Fibroblast of pulmonary artery (primary cell): ENCODE results near the gene NANOS3.
A peak's percentile ranks its signal among the peaks of the same experiment; 100 is the strongest.

Experiments
- DNase-seq: peaks from one replicate; pipeline ENCODE4 v3.0.0-alpha.2; 2010; ENCODE audit warnings: low read depth
- H3K4me3 ChIP-seq: replicated peaks from 2 replicates; pipeline ENCODE4 v1.5.1; 2011; ENCODE audit warnings: low read depth, mild to moderate bottlenecking, control low read depth, low read length, moderate library complexity
- TF ChIP-seq, protein P1 (sequence below): IDR thresholded peaks from 2 replicates; pipeline ENCODE4 v1.5.1; 2011; ENCODE audit warnings: mild to moderate bottlenecking, control low read depth, low read length, inconsistent platforms; ENCODE audit errors: missing control alignments

NANOS3 gene

DNA sequence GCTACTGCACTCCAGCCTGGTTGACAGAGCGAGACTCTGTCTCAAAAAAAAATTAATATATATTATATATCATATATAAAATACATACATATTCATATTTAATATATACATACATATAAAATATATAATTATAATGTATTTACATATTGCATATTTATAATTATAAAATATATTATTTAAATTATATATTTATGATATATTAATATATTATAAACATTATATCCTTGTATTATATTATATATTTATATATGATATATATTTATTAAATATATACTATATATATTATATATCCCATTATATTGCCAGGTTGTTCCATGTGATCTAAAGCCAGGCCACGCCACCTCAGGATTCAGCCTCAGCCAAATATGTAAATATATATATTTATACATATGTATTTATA is 19.3 kb downstream of the NANOS3 start:
- no peak for DNase-seq
- TF ChIP-seq, protein P1, sequence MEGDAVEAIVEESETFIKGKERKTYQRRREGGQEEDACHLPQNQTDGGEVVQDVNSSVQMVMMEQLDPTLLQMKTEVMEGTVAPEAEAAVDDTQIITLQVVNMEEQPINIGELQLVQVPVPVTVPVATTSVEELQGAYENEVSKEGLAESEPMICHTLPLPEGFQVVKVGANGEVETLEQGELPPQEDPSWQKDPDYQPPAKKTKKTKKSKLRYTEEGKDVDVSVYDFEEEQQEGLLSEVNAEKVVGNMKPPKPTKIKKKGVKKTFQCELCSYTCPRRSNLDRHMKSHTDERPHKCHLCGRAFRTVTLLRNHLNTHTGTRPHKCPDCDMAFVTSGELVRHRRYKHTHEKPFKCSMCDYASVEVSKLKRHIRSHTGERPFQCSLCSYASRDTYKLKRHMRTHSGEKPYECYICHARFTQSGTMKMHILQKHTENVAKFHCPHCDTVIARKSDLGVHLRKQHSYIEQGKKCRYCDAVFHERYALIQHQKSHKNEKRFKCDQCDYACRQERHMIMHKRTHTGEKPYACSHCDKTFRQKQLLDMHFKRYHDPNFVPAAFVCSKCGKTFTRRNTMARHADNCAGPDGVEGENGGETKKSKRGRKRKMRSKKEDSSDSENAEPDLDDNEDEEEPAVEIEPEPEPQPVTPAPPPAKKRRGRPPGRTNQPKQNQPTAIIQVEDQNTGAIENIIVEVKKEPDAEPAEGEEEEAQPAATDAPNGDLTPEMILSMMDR = no peak
- H3K4me3 ChIP-seq = no peak overlapping the region

DNA sequence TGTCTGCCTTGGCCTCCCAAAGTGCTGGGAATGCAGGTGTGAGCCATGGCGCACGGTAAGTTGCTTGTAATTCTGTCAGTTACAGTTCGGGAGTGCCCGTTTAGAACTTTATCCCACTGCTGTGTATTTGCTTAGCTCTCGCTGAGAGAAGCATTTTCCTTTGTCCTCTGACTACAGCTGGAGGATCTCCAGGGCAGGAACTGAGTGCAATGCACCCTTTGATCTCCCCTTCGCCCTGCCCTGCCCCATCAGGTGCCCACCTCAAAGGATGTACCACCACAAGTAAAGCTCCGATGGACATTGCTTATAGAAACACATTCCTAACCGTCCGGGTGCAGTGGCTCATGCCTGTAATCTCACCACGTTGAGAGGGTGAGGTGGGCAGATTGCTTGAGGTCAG is 22.5 kb downstream of the NANOS3 start:
- no peak overlapping the region for H3K4me3 ChIP-seq
- no peak for DNase-seq
- TF ChIP-seq, protein P1 = no peak

DNA sequence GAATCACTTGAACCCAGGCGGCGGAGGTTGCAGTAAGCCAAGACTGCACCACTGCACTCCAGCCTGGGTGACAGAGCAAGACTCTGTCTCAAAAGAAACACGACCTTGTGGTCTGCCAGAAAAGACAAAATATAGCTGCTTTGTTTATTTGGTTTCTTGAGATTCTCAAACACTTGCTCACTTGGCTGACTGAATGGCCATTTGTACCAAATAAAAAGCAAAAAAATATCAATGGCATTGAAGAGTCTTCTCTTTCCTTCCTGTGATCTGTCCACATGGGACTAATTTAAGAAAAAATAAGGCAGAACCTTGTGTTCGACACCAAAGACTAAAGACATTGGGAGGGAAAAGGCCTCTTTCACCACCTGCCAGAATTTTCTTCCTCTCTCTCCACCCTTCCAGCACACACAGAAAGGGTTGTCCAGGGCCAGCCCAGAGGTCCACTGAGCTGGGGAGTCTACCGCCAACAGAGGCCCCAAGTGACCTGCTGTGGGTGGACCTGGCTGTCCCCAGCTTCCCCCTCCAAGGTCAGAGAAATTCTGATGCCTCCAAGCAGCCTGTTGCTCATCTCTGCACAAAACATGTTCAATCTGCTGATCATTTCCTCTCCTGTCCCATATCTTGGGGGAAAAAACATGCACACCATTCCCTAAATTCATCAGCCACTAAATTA is 23.1 kb downstream of the NANOS3 start:
- no peak for DNase-seq
- TF ChIP-seq, protein P1 = no peak
- H3K4me3 ChIP-seq = no peak overlapping the region

DNA sequence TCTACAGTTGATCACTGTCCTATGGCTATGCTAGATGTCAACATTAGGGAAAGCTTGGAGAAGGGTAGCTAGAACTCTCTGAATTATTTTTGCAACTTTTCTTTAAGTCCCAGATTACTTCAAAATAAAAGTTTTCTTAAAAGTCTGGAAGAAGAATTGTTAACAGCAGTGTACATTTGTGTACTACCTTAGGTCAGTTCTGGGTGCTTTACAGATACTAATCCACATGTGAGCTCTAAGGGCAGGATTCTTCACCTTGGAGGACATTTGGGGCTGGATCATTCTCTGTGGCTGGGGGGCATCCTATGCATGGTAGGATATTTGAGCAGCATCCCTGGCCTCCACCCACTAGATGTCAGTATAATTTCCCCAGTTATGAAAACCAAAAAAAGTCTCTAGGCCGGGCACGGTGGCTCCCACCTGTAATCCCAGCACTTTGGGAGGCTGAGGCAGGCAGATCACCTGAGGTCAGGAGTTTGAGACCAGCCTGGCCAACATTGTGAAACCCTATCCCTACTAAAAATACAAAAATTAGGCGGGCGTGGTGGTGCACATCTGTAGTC is 26.1 kb downstream of the NANOS3 start:
- no peak overlapping the region for H3K4me3 ChIP-seq
- TF ChIP-seq, protein P1 = peak; percentile 38
- DNase-seq = peak; percentile 20

DNA sequence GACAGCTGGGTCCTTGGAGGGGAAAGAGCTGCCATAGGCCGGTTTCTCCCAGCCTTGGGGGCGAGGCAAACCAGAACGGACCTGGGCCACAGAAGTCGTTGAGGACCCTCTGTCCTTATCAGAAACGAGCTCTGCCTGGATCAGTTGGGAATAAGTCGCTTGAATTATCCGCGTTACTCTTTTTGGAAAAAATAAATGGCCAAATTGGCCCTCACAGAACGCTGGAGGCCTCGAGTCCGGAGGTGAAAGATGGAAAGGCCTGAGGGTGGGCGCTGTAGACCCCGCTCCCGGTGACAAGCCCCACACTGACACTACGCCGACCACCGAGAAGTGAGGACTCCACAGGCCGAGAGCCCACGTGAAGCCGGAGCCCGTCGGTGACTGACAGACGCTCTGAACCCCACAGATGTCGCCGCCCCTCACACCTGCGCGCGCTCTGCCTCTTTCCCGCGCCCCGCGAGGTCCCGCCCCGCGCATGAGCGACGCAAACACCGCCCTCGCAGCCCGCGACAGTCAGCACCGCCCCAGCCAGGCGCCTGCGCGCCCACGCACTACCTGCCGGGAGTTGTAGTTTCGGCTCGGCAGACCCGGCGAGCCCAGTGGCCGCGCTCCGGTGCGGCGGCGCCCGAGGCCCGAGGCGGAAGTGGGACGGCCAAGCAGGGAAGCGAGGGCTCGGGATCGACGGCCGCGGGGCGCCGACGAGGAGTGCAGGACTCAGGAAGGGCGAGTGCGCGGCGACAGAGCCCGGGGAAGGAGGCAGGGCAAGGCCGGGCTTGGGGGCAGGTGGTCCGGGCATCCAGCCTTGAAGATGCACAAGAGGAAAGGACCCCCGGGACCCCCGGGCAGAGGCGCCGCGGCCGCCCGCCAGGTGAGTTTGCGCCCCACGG is 28.9 kb downstream of the NANOS3 start, which contains the start of the genes BRME1 and CC2D1A:
BRME1 (minus strand) TSS at position 484 of the 887 bp plus-strand sequence. CDS start 1,225 bp downstream, outside the sequence.
CC2D1A (plus strand) TSS at position 568 of the 887 bp plus-strand sequence; CDS start at position 809, 241 bp downstream.
- H3K4me3 ChIP-seq = peak within 1 kb of the TSS; percentile 79
- TF ChIP-seq, protein P1 = no peak
- DNase-seq = peak; percentile 82

DNA sequence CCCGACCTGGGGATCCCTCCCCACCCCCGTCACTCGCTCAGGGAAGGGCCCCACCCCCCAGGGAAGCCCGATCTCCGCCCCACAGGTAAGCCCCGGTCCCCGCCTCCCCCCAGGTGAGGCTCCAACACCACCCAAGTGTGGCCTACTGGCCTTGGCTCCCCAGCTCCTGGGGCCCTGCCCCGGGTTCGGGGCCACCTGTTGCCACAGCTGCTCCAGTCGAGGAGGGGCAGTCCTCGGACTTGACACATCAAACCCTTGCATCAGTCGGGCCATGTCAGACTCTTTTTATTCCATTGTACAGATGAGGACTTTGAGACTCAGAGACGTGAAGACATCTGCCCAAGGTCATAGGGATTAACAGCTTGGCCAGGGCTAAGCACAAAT is 29.6 kb downstream of the NANOS3 start:
- TF ChIP-seq, protein P1 = no peak
- peak overlapping the region; percentile 79 for H3K4me3 ChIP-seq
- no peak for DNase-seq
